SK-N-SH treated with all-trans-retinoic acid at 6 μM for 48 hours (cell line): ENCODE results near the gene PDCD1.

Experiments
- BACH2 ChIP-seq: fragments of 250-450 bp; sonication (Bioruptor Pico); IDR thresholded peaks from 2 replicates; pipeline ENCODE4 v1.9.0; 2021; ENCODE audit warnings: mild to moderate bottlenecking, borderline replicate concordance
- ISL1 ChIP-seq: fragments of 250-450 bp; sonication (Bioruptor Pico); IDR thresholded peaks from 2 replicates; pipeline ENCODE4 v2.1.2; 2022; ENCODE audit warnings: mild to moderate bottlenecking, moderate library complexity
- OSR1 ChIP-seq: fragments of 250-450 bp; sonication (Bioruptor Pico); IDR thresholded peaks from 2 replicates; pipeline ENCODE4 v1.8.0; 2022; ENCODE audit warnings: moderate library complexity, mild to moderate bottlenecking, inconsistent platforms
- PATZ1 ChIP-seq: fragments of 250-450 bp; sonication (Bioruptor Pico); IDR thresholded peaks from 2 replicates; pipeline ENCODE4 v1.8.0; 2020; ENCODE audit warnings: mild to moderate bottlenecking, moderate library complexity, borderline replicate concordance
- RARB ChIP-seq: fragments of 250-450 bp; sonication (Bioruptor Pico); IDR thresholded peaks from 2 replicates; pipeline ENCODE4 v1.8.0; 2021; ENCODE audit warnings: mild to moderate bottlenecking, moderate library complexity
- TCF4 ChIP-seq: fragments of 250-450 bp; sonication (Bioruptor Pico); IDR thresholded peaks from 2 replicates; pipeline ENCODE4 v1.8.0; 2021; ENCODE audit warnings: mild to moderate bottlenecking, moderate library complexity, borderline replicate concordance
- ZC3H10 ChIP-seq: fragments of 250-450 bp; sonication (Bioruptor Pico); IDR thresholded peaks from 2 replicates; pipeline ENCODE4 v1.5.1; 2021; ENCODE audit warnings: mild to moderate bottlenecking, moderate library complexity
- ZFP3 ChIP-seq: fragments of 250-450 bp; sonication (Bioruptor Pico); IDR thresholded peaks from 2 replicates; pipeline ENCODE4 v1.5.0; 2020; ENCODE audit warnings: mild to moderate bottlenecking, moderate library complexity
- ZNF565 ChIP-seq: fragments of 450-650 bp; formaldehyde crosslinking; conservative IDR thresholded peaks from 2 replicates; pipeline ENCODE4 v1.5.0; 2020; ENCODE audit warnings: low read depth, mild to moderate bottlenecking, moderate library complexity
- ZNF8 ChIP-seq: fragments of 450-650 bp; formaldehyde crosslinking; IDR thresholded peaks from 2 replicates; pipeline ENCODE4 v1.5.0; 2020; ENCODE audit warnings: mild to moderate bottlenecking, moderate library complexity
- TF ChIP-seq, protein P1 (sequence below): fragments of 250-450 bp; sonication (Bioruptor Pico); IDR thresholded peaks from 2 replicates; pipeline ENCODE4 v1.5.0; 2020; ENCODE audit warnings: mild to moderate bottlenecking, moderate library complexity
- TF ChIP-seq, protein P2 (sequence below): fragments of 250-450 bp; sonication (Bioruptor Pico); IDR thresholded peaks from 2 replicates; pipeline ENCODE4 v1.5.1; 2021; ENCODE audit warnings: mild to moderate bottlenecking, moderate library complexity

GRCh38 chr2:241841181-241842066, 17.3 kb downstream of the PDCD1 start:
- TF ChIP-seq ZC3H10 (CRISPR knock-in tag) (no peak), ZNF8 (no peak), BACH2 (no peak), ZFP3 (CRISPR knock-in tag) (no peak), PATZ1 (CRISPR knock-in tag) (no peak), RARB (CRISPR knock-in tag) (no peak), TCF4 (CRISPR knock-in tag) (no peak), ZNF565 (CRISPR knock-in tag) (no peak), OSR1 (CRISPR knock-in tag) (no peak), ISL1 (CRISPR knock-in tag) (no peak)
- TF ChIP-seq, protein P1, sequence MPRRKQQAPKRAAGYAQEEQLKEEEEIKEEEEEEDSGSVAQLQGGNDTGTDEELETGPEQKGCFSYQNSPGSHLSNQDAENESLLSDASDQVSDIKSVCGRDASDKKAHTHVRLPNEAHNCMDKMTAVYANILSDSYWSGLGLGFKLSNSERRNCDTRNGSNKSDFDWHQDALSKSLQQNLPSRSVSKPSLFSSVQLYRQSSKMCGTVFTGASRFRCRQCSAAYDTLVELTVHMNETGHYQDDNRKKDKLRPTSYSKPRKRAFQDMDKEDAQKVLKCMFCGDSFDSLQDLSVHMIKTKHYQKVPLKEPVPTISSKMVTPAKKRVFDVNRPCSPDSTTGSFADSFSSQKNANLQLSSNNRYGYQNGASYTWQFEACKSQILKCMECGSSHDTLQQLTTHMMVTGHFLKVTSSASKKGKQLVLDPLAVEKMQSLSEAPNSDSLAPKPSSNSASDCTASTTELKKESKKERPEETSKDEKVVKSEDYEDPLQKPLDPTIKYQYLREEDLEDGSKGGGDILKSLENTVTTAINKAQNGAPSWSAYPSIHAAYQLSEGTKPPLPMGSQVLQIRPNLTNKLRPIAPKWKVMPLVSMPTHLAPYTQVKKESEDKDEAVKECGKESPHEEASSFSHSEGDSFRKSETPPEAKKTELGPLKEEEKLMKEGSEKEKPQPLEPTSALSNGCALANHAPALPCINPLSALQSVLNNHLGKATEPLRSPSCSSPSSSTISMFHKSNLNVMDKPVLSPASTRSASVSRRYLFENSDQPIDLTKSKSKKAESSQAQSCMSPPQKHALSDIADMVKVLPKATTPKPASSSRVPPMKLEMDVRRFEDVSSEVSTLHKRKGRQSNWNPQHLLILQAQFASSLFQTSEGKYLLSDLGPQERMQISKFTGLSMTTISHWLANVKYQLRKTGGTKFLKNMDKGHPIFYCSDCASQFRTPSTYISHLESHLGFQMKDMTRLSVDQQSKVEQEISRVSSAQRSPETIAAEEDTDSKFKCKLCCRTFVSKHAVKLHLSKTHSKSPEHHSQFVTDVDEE (CRISPR knock-in tag): no peak
- TF ChIP-seq, protein P2, sequence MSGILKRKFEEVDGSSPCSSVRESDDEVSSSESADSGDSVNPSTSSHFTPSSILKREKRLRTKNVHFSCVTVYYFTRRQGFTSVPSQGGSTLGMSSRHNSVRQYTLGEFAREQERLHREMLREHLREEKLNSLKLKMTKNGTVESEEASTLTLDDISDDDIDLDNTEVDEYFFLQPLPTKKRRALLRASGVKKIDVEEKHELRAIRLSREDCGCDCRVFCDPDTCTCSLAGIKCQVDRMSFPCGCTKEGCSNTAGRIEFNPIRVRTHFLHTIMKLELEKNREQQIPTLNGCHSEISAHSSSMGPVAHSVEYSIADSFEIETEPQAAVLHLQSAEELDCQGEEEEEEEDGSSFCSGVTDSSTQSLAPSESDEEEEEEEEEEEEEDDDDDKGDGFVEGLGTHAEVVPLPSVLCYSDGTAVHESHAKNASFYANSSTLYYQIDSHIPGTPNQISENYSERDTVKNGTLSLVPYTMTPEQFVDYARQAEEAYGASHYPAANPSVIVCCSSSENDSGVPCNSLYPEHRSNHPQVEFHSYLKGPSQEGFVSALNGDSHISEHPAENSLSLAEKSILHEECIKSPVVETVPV (CRISPR knock-in tag): no peak
